HG03159 (cell line): ENCODE measurements around the gene SELENOI.
"Not testable (repeated sequence)": the region's sequence is repeated elsewhere in the genome, so short reads cannot be mapped to it uniquely, and the experiment has no call there.

Experiments
- ATAC-seq: cut with Tn5 transposase; IDR thresholded peaks from one replicate; pipeline ENCODE4 v1.9.1; 2021; ENCODE audit warnings: mild to moderate bottlenecking, moderate library complexity; ENCODE audit not compliant: unreplicated experiment

The SELENOI gene

GRCh38 chr2:26326514-26326913, 19.4 kb upstream of the SELENOI start:
- no peak for ATAC-seq

GRCh38 chr2:26327291-26328272, 18.4 kb upstream of the SELENOI start:
- no peak for ATAC-seq

- ATAC-seq = not testable (repeated sequence)
Measured at GRCh38 chr2:26329083-26329482, 16.9 kb upstream of the SELENOI start.

GRCh38 chr2:26330114-26330549, 15.8 kb upstream of the SELENOI start:
- peak; percentile 77 for ATAC-seq

- ATAC-seq = no peak
Measured at GRCh38 chr2:26330604-26331003, 15.3 kb upstream of the SELENOI start.

- ATAC-seq = not testable (repeated sequence)
Measured at GRCh38 chr2:26331321-26331720, 14.6 kb upstream of the SELENOI start.

GRCh38 chr2:26333293-26333692, 12.7 kb upstream of the SELENOI start:
- no peak for ATAC-seq

- ATAC-seq = no peak
Measured at GRCh38 chr2:26335231-26335630, 10.7 kb upstream of the SELENOI start.

GRCh38 chr2:26336719-26337118, 9.2 kb upstream of the SELENOI start:
- no peak for ATAC-seq

- no peak for ATAC-seq
Measured at GRCh38 chr2:26337298-26337697, 8.6 kb upstream of the SELENOI start.

GRCh38 chr2:26340831-26341230, 5.1 kb upstream of the SELENOI start:
- ATAC-seq = no peak

GRCh38 chr2:26344581-26345282, 1.2 kb upstream of the SELENOI start:
- no peak for ATAC-seq

- ATAC-seq = no peak
Measured at GRCh38 chr2:26345283-26345544, 729 bp upstream of the SELENOI start.

- no peak for ATAC-seq
Measured at GRCh38 chr2:26346454-26347053, 611 bp downstream of the SELENOI start, which contains the start of gene ADGRF3. Gene ADGRF3, minus strand, starts transcription at chr2:26346789. Its CDS starts 555 bp downstream, at chr2:26346234.

- ATAC-seq = no peak
Measured at GRCh38 chr2:26347286-26347865, 1.4 kb downstream of the SELENOI start.

GRCh38 chr2:26349690-26350089, 3.7 kb downstream of the SELENOI start:
- no peak for ATAC-seq

GRCh38 chr2:26351375-26352090, 5.6 kb downstream of the SELENOI start:
- ATAC-seq = no peak

GRCh38 chr2:26352892-26353291, 6.9 kb downstream of the SELENOI start:
- no peak for ATAC-seq

- not testable (repeated sequence) for ATAC-seq
Measured at GRCh38 chr2:26354469-26354868, 8.5 kb downstream of the SELENOI start.
